A204.1 (cell line): ENCODE measurements around the gene MISP3.
A peak's percentile ranks its signal among the peaks of the same experiment; 100 is the strongest.

Experiments used
- FAIRE-seq: peaks from 2 replicates; lab custom pipeline; 2012; peaks lifted over from hg19 to GRCh38; lab: Jason Lieb, UNC

Gene MISP3

GRCh38 chr19:14080887-14081796 is 8.6 kb downstream of the MISP3 start:
- FAIRE-seq: peak; percentile 99

- no peak for FAIRE-seq
Observed at GRCh38 chr19:14081797-14082674, 9.4 kb downstream of the MISP3 start.

- no peak for FAIRE-seq
Observed at GRCh38 chr19:14082675-14082960, 10.0 kb downstream of the MISP3 start.

- FAIRE-seq: no peak
Observed at GRCh38 chr19:14085309-14085995, 12.9 kb downstream of the MISP3 start, which contains the start of gene C19orf67. Gene C19orf67 (minus strand): TSS chr19:14085783. CDS start chr19:14085627, 156 bp downstream.

- no peak for FAIRE-seq
Observed at GRCh38 chr19:14086098-14086497, 13.5 kb downstream of the MISP3 start.

- FAIRE-seq: no peak
Observed at GRCh38 chr19:14088634-14089411, 16.2 kb downstream of the MISP3 start.

- no peak for FAIRE-seq
Observed at GRCh38 chr19:14089412-14089661, 16.8 kb downstream of the MISP3 start.

GRCh38 chr19:14089662-14090508 is 17.3 kb downstream of the MISP3 start:
- FAIRE-seq: no peak

- no peak for FAIRE-seq
Observed at GRCh38 chr19:14090509-14091080, 18.0 kb downstream of the MISP3 start, which contains the start of gene SAMD1. Gene SAMD1 (minus strand): TSS chr19:14090751.

- FAIRE-seq: no peak
Observed at GRCh38 chr19:14091081-14091812, 18.7 kb downstream of the MISP3 start.

- FAIRE-seq: no peak
Observed at GRCh38 chr19:14091813-14092462, 19.4 kb downstream of the MISP3 start.

GRCh38 chr19:14093117-14093823 is 20.7 kb downstream of the MISP3 start:
- FAIRE-seq: no peak

GRCh38 chr19:14094854-14095253 is 22.3 kb downstream of the MISP3 start:
- no peak for FAIRE-seq

- FAIRE-seq: no peak
Observed at GRCh38 chr19:14096272-14096992, 23.8 kb downstream of the MISP3 start.

- FAIRE-seq: no peak
Observed at GRCh38 chr19:14097532-14098151, 25.1 kb downstream of the MISP3 start.

- FAIRE-seq: no peak
Observed at GRCh38 chr19:14101003-14101545, 28.5 kb downstream of the MISP3 start.

- FAIRE-seq: no peak
Observed at GRCh38 chr19:14102102-14102696, 29.6 kb downstream of the MISP3 start.
